Measurements from ENCODE around the gene CFAP61. TPM values are rescaled to one million over a fixed set of nuclear protein-coding genes. Genes with fewer than 3 reads are reported as not detected.

Gene CFAP61
- total RNA-seq, 1 donor from 2014 or later: not detected

- H3K36me3 Mint-ChIP-seq (ENCODE audit: low read depth): no peaks in the 10 kb centered on the region
- H3K27ac Mint-ChIP-seq: no peak overlapping the region
Measured at GRCh38 chr20:20134941-20135575, 82.7 kb downstream of the CFAP61 start.

DNA sequence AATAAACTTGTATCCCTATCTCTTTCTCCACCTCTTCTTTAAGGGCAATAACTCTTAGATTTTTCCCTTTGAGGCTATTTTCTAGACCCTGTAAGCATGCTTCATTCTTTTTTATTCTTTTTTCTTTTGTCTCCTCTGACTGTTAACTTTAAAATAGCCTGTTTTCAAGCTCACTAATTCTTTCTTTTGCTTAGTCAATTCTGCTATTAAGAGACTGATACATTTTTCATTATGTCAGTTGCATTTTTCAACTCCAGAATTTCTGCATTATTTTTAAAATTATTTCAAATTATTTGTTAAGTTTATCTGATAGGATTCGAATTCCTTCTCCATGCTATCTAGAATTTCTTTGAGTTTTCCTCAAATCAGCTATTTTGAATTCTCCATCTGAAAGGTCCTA is 84.0 kb downstream of the CFAP61 start:
- Mint-ChIP-seq H3K27ac (no peak overlapping the region), H3K9me3 (no peaks in the 10 kb centered on the region), H3K4me3 (no peak overlapping the region), H3K27me3 (ENCODE audit: insufficient read depth) (no peaks in the 10 kb centered on the region), H3K4me1 (ENCODE audit: low read depth) (no peaks in the 10 kb centered on the region), H3K36me3 (ENCODE audit: low read depth) (no peaks in the 10 kb centered on the region)
- DNase-seq (ENCODE audit: low spot score): no peak
- intact Hi-C loops (cut with micrococcal nuclease): no loop called here

More at GRCh38 chr20:20134941-20135575, 82.7 kb downstream of the CFAP61 start:
- H3K4me1 Mint-ChIP-seq (ENCODE audit: low read depth): no peaks in the 10 kb centered on the region
- H3K27me3 Mint-ChIP-seq (ENCODE audit: insufficient read depth): peaks cover 2% of the 10 kb centered on the region
- no peak for DNase-seq (ENCODE audit: low spot score)
- intact Hi-C loops (cut with micrococcal nuclease): no loop called here
- H3K4me3 Mint-ChIP-seq: no peak overlapping the region
- H3K9me3 Mint-ChIP-seq: no peaks in the 10 kb centered on the region

DNA sequence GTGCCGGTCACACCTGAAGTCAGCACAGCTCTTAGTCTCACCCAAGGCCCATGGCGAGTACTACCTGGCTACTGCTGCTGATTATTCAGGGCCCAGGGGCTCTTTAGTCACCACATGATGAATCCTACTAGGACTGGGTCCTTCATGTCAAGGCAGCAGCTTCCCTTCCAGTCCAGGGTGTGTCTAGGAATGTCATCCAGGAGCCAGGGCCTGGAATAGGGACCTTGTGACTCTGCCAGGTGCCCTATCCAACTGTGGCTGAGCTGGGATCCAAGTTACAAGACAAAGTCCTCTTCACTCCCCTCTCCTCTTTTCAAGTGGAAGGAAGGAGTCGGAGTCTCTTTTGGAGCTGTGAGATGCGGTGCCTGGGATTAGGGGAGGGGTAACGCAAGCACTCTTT is 85.5 kb downstream of the CFAP61 start:
- Mint-ChIP-seq H3K4me1 (ENCODE audit: low read depth) (no peaks in the 10 kb centered on the region), H3K4me3 (no peak overlapping the region)
- intact Hi-C loops (cut with micrococcal nuclease): no loop called here

DNA sequence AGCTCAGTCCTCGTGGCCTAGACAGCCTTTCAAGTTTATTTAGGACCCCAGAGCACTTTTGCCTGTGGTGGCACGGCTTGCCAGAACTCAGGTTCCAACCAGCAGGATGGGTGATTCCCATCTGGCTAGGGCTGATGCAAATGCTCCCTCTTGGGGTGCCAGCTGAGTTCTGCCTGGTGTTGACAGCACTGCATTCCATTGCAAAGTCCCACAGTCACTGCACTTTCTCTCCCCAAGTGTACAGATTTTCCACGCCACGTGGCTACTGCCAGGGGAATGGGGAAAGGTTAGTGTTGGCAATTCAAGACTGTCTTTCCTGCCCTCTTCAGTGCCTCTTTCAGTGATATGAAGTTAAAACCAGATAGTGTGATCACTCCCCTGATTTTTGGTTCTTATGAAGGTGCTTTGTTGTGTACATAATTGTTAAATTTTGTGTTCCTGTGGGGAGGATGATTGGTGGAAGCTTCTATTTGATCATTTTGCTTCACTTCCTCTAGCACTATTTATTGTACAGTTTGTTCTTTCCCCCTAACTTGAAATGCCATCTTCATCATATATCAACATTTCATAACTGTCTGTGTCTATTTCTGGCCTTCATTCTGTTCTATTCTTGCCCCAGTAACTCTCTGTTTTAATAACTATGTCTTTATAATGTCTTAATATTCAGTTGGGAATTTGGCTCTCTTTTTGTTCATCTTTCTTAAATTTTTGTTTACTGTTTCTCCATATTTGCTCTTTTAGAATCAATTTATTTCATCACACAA is 86.2 kb downstream of the CFAP61 start:
- DNase-seq (ENCODE audit: low spot score): no peak
- intact Hi-C loops (cut with micrococcal nuclease): no loop called here
- H3K36me3 Mint-ChIP-seq (ENCODE audit: low read depth): no peaks in the 10 kb centered on the region
- H3K27ac Mint-ChIP-seq: no peak overlapping the region
- no peak overlapping the region for H3K4me3 Mint-ChIP-seq
- no peaks in the 10 kb centered on the region for H3K27me3 Mint-ChIP-seq (ENCODE audit: insufficient read depth)
- H3K9me3 Mint-ChIP-seq: no peaks in the 10 kb centered on the region
- H3K4me1 Mint-ChIP-seq (ENCODE audit: low read depth): no peaks in the 10 kb centered on the region

More for the DNA sequence above, 85.5 kb downstream of the CFAP61 start:
- H3K27me3 Mint-ChIP-seq (ENCODE audit: insufficient read depth): no peaks in the 10 kb centered on the region
- no peaks in the 10 kb centered on the region for H3K9me3 Mint-ChIP-seq
- DNase-seq (ENCODE audit: low spot score): no peak
- H3K36me3 Mint-ChIP-seq (ENCODE audit: low read depth): no peaks in the 10 kb centered on the region
- H3K27ac Mint-ChIP-seq: no peak overlapping the region

GRCh38 chr20:20139403-20139802 is 87.1 kb downstream of the CFAP61 start:
- Mint-ChIP-seq H3K27me3 (ENCODE audit: insufficient read depth) (no peaks in the 10 kb centered on the region), H3K4me3 (no peak overlapping the region), H3K36me3 (ENCODE audit: low read depth) (no peaks in the 10 kb centered on the region), H3K9me3 (no peaks in the 10 kb centered on the region), H3K4me1 (ENCODE audit: low read depth) (no peaks in the 10 kb centered on the region), H3K27ac (no peak overlapping the region)
- intact Hi-C loops (cut with micrococcal nuclease): no loop called here
- DNase-seq (ENCODE audit: low spot score): no peak

DNA sequence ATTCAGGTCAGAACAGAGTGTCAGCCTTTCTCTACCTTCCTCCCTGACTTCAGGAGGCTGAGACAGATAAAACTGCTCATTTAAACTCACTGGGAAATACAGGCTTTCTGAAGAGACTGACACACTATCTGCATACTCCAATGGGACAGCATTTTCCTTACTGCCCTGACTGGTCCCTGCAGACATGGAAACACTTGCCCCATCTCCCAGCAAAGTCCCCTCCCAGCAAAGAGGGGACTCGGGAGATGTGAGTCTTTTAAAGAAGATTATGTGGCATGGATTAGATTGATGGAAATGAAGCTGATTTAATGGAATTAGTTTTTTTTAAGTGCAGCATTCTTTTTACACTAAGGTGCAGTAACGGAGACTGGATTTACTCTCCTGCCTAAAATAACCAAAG is 90.8 kb downstream of the CFAP61 start:
- peaks cover 4% of the 10 kb centered on the region for H3K27me3 Mint-ChIP-seq (ENCODE audit: insufficient read depth)
- intact Hi-C loops (cut with micrococcal nuclease): no loop called here
- no peaks in the 10 kb centered on the region for H3K4me1 Mint-ChIP-seq (ENCODE audit: low read depth)
- no peak overlapping the region for H3K27ac Mint-ChIP-seq
- no peak for DNase-seq (ENCODE audit: low spot score)
- H3K9me3 Mint-ChIP-seq: no peaks in the 10 kb centered on the region
- no peak overlapping the region for H3K4me3 Mint-ChIP-seq
- no peaks in the 10 kb centered on the region for H3K36me3 Mint-ChIP-seq (ENCODE audit: low read depth)

- Mint-ChIP-seq H3K9me3 (no peaks in the 10 kb centered on the region), H3K27me3 (ENCODE audit: insufficient read depth) (peaks cover 4% of the 10 kb centered on the region), H3K27ac (no peak overlapping the region), H3K4me1 (ENCODE audit: low read depth) (no peaks in the 10 kb centered on the region), H3K4me3 (no peak overlapping the region), H3K36me3 (ENCODE audit: low read depth) (no peaks in the 10 kb centered on the region)
- DNase-seq (ENCODE audit: low spot score): no peak
- intact Hi-C loops (cut with micrococcal nuclease): no loop called here
Measured at GRCh38 chr20:20143646-20144045, 91.3 kb downstream of the CFAP61 start.

DNA sequence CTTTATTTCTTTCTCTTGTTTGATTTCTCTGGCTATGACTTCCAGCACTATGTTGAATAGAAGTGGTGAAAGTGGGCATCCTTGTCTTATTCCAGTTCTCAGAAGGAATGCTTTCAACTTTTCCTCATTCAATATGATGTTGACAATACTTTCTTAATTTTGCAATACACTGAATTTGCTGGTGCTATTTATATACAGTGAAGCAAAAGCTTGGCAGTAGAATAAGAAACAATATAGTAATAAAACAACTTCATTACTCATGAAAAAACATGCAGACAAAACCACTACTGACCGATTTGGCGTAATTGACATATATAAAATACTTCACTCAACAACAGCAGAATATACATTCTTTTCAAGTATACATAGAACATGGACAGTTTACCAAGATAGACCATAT is 96.4 kb downstream of the CFAP61 start:
- no peak for DNase-seq (ENCODE audit: low spot score)
- Mint-ChIP-seq H3K27ac (no peak overlapping the region), H3K27me3 (ENCODE audit: insufficient read depth) (peaks cover 4% of the 10 kb centered on the region), H3K36me3 (ENCODE audit: low read depth) (no peaks in the 10 kb centered on the region), H3K4me3 (no peak overlapping the region), H3K9me3 (peaks cover 13% of the 10 kb centered on the region), H3K4me1 (ENCODE audit: low read depth) (no peaks in the 10 kb centered on the region)
- intact Hi-C loops (cut with micrococcal nuclease): no loop called here

- Mint-ChIP-seq H3K27me3 (ENCODE audit: insufficient read depth) (peaks cover 4% of the 10 kb centered on the region), H3K9me3 (peaks cover 13% of the 10 kb centered on the region), H3K4me1 (ENCODE audit: low read depth) (no peaks in the 10 kb centered on the region), H3K4me3 (no peak overlapping the region), H3K27ac (no peak overlapping the region), H3K36me3 (ENCODE audit: low read depth) (no peaks in the 10 kb centered on the region)
- intact Hi-C loops (cut with micrococcal nuclease): no loop called here
- no peak for DNase-seq (ENCODE audit: low spot score)
Measured at GRCh38 chr20:20150241-20150640, 97.9 kb downstream of the CFAP61 start.

- no peaks in the 10 kb centered on the region for H3K4me1 Mint-ChIP-seq (ENCODE audit: low read depth)
- no peaks in the 10 kb centered on the region for H3K9me3 Mint-ChIP-seq
- no peaks in the 10 kb centered on the region for H3K27me3 Mint-ChIP-seq (ENCODE audit: insufficient read depth)
- intact Hi-C loops (cut with micrococcal nuclease): no loop called here
- no peaks in the 10 kb centered on the region for H3K36me3 Mint-ChIP-seq (ENCODE audit: low read depth)
- no peak overlapping the region for H3K27ac Mint-ChIP-seq
- no peak for DNase-seq (ENCODE audit: low spot score)
- no peak overlapping the region for H3K4me3 Mint-ChIP-seq
Measured at GRCh38 chr20:20160520-20160919, 108.2 kb downstream of the CFAP61 start.

DNA sequence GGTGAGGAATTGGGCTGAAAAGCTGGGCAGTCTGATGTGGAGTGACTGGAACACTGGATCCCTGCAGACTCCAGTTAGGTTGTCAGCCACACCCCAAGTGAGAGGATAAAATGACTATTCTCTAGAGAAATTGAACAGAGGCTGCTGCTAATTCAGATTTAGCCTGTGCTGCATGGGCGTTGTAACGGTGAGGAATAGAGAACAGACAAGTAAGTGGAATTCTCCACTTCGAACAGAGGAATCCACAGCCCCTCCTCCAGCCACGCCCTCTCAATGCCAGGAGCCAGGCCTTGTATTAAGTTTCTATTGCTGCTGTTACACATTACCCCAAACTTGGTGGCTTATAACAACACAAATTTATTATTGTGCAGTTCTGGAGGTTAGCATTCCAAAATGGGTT is 109.3 kb downstream of the CFAP61 start:
- H3K4me3 Mint-ChIP-seq: no peak overlapping the region
- no peaks in the 10 kb centered on the region for H3K36me3 Mint-ChIP-seq (ENCODE audit: low read depth)
- H3K27ac Mint-ChIP-seq: no peak overlapping the region
- no peaks in the 10 kb centered on the region for H3K4me1 Mint-ChIP-seq (ENCODE audit: low read depth)
- DNase-seq (ENCODE audit: low spot score): no peak
- H3K9me3 Mint-ChIP-seq: no peaks in the 10 kb centered on the region
- intact Hi-C loops (cut with micrococcal nuclease): no loop called here
- H3K27me3 Mint-ChIP-seq (ENCODE audit: insufficient read depth): no peaks in the 10 kb centered on the region

GRCh38 chr20:20167698-20168097 is 115.4 kb downstream of the CFAP61 start:
- H3K36me3 Mint-ChIP-seq (ENCODE audit: low read depth): no peaks in the 10 kb centered on the region
- H3K27ac Mint-ChIP-seq: no peak overlapping the region
- no peak overlapping the region for H3K4me3 Mint-ChIP-seq

DNA sequence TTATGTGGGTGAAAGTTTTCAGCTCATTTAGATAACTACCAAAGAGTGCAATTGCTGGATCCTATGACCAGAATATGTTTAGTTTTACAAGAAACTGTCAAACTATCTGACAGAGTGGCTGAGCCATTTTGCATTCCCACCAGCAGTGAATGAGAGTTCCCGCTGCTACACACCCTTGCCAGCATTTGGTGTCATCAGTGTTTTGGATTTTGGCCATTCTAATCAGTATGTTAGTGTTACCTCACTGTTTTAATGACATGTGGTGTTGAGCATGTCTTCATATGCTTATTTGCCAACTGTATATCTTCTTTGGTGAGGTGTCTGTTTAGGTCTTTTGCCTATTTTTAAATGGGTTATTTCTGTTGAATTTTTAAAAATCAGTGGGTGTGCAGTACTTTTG is 120.9 kb downstream of the CFAP61 start:
- no peak overlapping the region for H3K4me3 Mint-ChIP-seq
- H3K36me3 Mint-ChIP-seq (ENCODE audit: low read depth): no peaks in the 10 kb centered on the region
- intact Hi-C loops (cut with micrococcal nuclease): no loop called here
- H3K4me1 Mint-ChIP-seq (ENCODE audit: low read depth): no peaks in the 10 kb centered on the region
- no peaks in the 10 kb centered on the region for H3K9me3 Mint-ChIP-seq
- H3K27me3 Mint-ChIP-seq (ENCODE audit: insufficient read depth): peaks cover 2% of the 10 kb centered on the region
- DNase-seq (ENCODE audit: low spot score): no peak
- H3K27ac Mint-ChIP-seq: no peak overlapping the region

More at GRCh38 chr20:20167698-20168097, 115.4 kb downstream of the CFAP61 start:
- no peak for DNase-seq (ENCODE audit: low spot score)
- no peaks in the 10 kb centered on the region for H3K9me3 Mint-ChIP-seq
- H3K4me1 Mint-ChIP-seq (ENCODE audit: low read depth): no peaks in the 10 kb centered on the region
- H3K27me3 Mint-ChIP-seq (ENCODE audit: insufficient read depth): peaks cover 4% of the 10 kb centered on the region
- intact Hi-C loops (cut with micrococcal nuclease): no loop called here
